Esophagus muscularis mucosa (tissue), 4 donors: ENCODE measurements around the gene HSD17B11.

Experiments used
- EP300 ChIP-seq: sonication (generic); formaldehyde crosslinking; IDR thresholded peaks from one replicate; pipeline ENCODE4 v1.6.1; 2017; ENCODE audit warnings: antibody characterized with exemption
- POLR2A ChIP-seq: fragments of 450-650 bp; IDR thresholded peaks from one replicate; pipeline ENCODE4 v1.6.1; 2017; ENCODE audit warnings: antibody characterized with exemption, moderate library complexity, mild to moderate bottlenecking, low read depth
- POLR2AphosphoS5 ChIP-seq, 2 donors: sonication (generic); formaldehyde crosslinking; IDR thresholded peaks; one replicate each; pipeline ENCODE4 v1.6.1; 2017; ENCODE audit warnings: antibody characterized with exemption in 2 of 2
- TF ChIP-seq, protein P1 (sequence below), 3 experiments: fragments of 200-600 bp in 2 of 3; fragments of 450-650 bp in 1 of 3; sonication (generic) in 2 of 3; IDR thresholded peaks; one replicate each; pipeline ENCODE4 v1.5.1; 2017 to 2019; ENCODE audit warnings: antibody characterized with exemption in 3 of 3, mild to moderate bottlenecking in 2 of 3, moderate library complexity in 1 of 3

DNA sequence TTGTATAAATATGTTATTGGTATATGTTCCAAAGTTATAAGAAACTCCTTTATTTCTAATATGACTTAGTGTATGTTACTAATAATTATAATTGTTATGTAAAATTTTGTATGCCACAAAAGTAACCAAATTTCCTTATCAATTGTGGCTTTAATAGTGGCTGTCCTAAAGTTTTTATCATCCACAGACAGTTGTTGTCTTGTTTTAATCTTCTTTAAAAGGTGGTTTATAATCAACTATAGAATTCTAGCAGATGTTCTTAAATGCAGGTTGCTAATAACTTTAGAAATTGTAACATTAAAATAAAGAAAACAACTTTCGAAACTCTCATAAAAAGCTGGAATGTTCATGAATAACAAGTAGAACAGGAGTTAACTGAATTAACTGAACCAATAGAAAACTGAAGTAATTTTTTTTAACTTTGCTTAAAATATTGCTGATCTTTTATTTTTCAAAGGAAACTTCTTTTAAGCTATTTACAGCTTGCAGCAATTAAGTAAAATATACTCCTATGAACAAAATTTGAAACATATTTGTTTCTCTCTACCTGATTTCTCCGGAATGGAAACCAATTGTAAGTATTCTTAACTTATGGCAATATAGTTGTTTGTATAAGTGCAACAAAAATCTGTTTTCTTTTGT is 24.3 kb downstream of the HSD17B11 start:
- TF ChIP-seq EP300 = no peak
- TF ChIP-seq, protein P1, sequence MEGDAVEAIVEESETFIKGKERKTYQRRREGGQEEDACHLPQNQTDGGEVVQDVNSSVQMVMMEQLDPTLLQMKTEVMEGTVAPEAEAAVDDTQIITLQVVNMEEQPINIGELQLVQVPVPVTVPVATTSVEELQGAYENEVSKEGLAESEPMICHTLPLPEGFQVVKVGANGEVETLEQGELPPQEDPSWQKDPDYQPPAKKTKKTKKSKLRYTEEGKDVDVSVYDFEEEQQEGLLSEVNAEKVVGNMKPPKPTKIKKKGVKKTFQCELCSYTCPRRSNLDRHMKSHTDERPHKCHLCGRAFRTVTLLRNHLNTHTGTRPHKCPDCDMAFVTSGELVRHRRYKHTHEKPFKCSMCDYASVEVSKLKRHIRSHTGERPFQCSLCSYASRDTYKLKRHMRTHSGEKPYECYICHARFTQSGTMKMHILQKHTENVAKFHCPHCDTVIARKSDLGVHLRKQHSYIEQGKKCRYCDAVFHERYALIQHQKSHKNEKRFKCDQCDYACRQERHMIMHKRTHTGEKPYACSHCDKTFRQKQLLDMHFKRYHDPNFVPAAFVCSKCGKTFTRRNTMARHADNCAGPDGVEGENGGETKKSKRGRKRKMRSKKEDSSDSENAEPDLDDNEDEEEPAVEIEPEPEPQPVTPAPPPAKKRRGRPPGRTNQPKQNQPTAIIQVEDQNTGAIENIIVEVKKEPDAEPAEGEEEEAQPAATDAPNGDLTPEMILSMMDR (IDR thresholded peaks at IDR 0.05) = no peak
- TF ChIP-seq POLR2A = no peak
- TF ChIP-seq POLR2AphosphoS5 (IDR thresholded peaks at IDR 0.05) = no peak
